ENCODE results near the gene IRF7. TPM values are rescaled to one million over a fixed set of nuclear protein-coding genes. Genes with fewer than 3 reads are reported as not detected.

IRF7 gene
- total RNA-seq, 1 experiment from 2014 or later, result 80.8 TPM

GRCh38 chr11:596374-596773 lies 19.4 kb downstream of the IRF7 start:
- H3K27ac ChIP-seq (ENCODE audit: low read length), result no peak overlapping the region
- H3K79me2 ChIP-seq (ENCODE audit: low read length), result 0 out of 2 replicates have a peak, but pooled peaks cover 4% of the 10 kb centered on the region
- TF ChIP-seq CTCF (conservative IDR thresholded peaks at IDR 0.05; ENCODE audit: low read depth, low read length), result no peak
- TF ChIP-seq EZH2 (IDR thresholded peaks at IDR 0.05; ENCODE audit: low read length, unreplicated experiment), result no peak
- no peak for TF ChIP-seq EZH2phosphoT487 (IDR thresholded peaks at IDR 0.05; ENCODE audit: borderline replicate concordance, low read length)
- H2AFZ ChIP-seq (ENCODE audit: low read length), result no peak overlapping the region
- no peak overlapping the region for H3K9ac ChIP-seq (ENCODE audit: low read length)
- no peaks in the 10 kb centered on the region for H4K20me1 ChIP-seq (ENCODE audit: low read length)
- ATAC-seq (no peak), DNase-seq (no peak)
- peaks cover 30% of the 10 kb centered on the region for H3K36me3 ChIP-seq (ENCODE audit: low read depth, low read length)
- H3K27me3 ChIP-seq (ENCODE audit: low read length), result no peaks in the 10 kb centered on the region
- no peaks in the 10 kb centered on the region for H3K9me2 ChIP-seq (replicated peaks; ENCODE audit: low read length)
- POLR2A ChIA-PET (ENCODE audit: unreplicated experiment), result no interaction called here
- no TSS peak for BruUV-seq (replicated peaks)
- CTCF ChIA-PET, result no interaction called here
- H3K4me2 ChIP-seq (ENCODE audit: low read length), result no peak overlapping the region
- no peaks in the 10 kb centered on the region for H3F3A ChIP-seq (ENCODE audit: low read length, unreplicated experiment)
- no peaks in the 10 kb centered on the region for H3K9me3 ChIP-seq (ENCODE audit: low read length)
- H3K4me1 ChIP-seq (ENCODE audit: insufficient read depth, low read length), result no peaks in the 10 kb centered on the region
- no peak overlapping the region for H3K4me3 ChIP-seq (ENCODE audit: low read length)
- intact Hi-C loops (cut with micrococcal nuclease), result no loop called here

- BruUV-seq (replicated peaks), result no TSS peak
- Histone ChIP-seq H2AFZ (ENCODE audit: low read length) (no peak overlapping the region), H3K9ac (ENCODE audit: low read length) (no peak overlapping the region), H3K4me3 (ENCODE audit: low read length) (no peak overlapping the region), H3K9me2 (replicated peaks; ENCODE audit: low read length) (no peaks in the 10 kb centered on the region), H3K4me2 (ENCODE audit: low read length) (no peak overlapping the region), H3K36me3 (ENCODE audit: low read depth, low read length) (peaks cover 36% of the 10 kb centered on the region), H3K9me3 (ENCODE audit: low read length) (no peaks in the 10 kb centered on the region), H3F3A (ENCODE audit: low read length, unreplicated experiment) (no peaks in the 10 kb centered on the region), H4K20me1 (ENCODE audit: low read length) (no peaks in the 10 kb centered on the region), H3K27me3 (ENCODE audit: low read length) (no peaks in the 10 kb centered on the region), H3K4me1 (ENCODE audit: insufficient read depth, low read length) (no peaks in the 10 kb centered on the region), H3K79me2 (ENCODE audit: low read length) (0 out of 2 replicates have a peak, but pooled peaks cover 4% of the 10 kb centered on the region), H3K27ac (ENCODE audit: low read length) (no peak overlapping the region)
- CTCF ChIA-PET, result no interaction called here
- POLR2A ChIA-PET (ENCODE audit: unreplicated experiment), result no interaction called here
- TF ChIP-seq EZH2 (IDR thresholded peaks at IDR 0.05; ENCODE audit: low read length, unreplicated experiment), result no peak
- TF ChIP-seq CTCF (conservative IDR thresholded peaks at IDR 0.05; ENCODE audit: low read depth, low read length), result no peak
- no peak for TF ChIP-seq EZH2phosphoT487 (IDR thresholded peaks at IDR 0.05; ENCODE audit: borderline replicate concordance, low read length)
- intact Hi-C loops (cut with micrococcal nuclease), result no loop called here
- ATAC-seq (no peak), DNase-seq (no peak)
These were observed 20.4 kb downstream of the IRF7 start for GRCh38 chr11:595400-595799.

GRCh38 chr11:593347-593746 lies 22.4 kb downstream of the IRF7 start:
- Histone ChIP-seq H3K79me2 (ENCODE audit: low read length) (peaks cover 14% of the 10 kb centered on the region), H3K27ac (ENCODE audit: low read length) (no peak overlapping the region), H2AFZ (ENCODE audit: low read length) (no peak overlapping the region), H3K36me3 (ENCODE audit: low read depth, low read length) (peaks cover 40% of the 10 kb centered on the region), H3K9me2 (replicated peaks; ENCODE audit: low read length) (no peaks in the 10 kb centered on the region), H4K20me1 (ENCODE audit: low read length) (no peaks in the 10 kb centered on the region), H3K9me3 (ENCODE audit: low read length) (no peaks in the 10 kb centered on the region), H3K27me3 (ENCODE audit: low read length) (no peaks in the 10 kb centered on the region), H3K4me2 (ENCODE audit: low read length) (no peak overlapping the region), H3K4me1 (ENCODE audit: insufficient read depth, low read length) (no peaks in the 10 kb centered on the region), H3K9ac (ENCODE audit: low read length) (no peak overlapping the region), H3F3A (ENCODE audit: low read length, unreplicated experiment) (no peaks in the 10 kb centered on the region), H3K4me3 (ENCODE audit: low read length) (no peak overlapping the region)
- intact Hi-C loops (cut with micrococcal nuclease), result no loop called here
- DNase-seq, result no peak
- ChIA-PET CTCF (no interaction called here), POLR2A (ENCODE audit: unreplicated experiment) (no interaction called here)
- BruUV-seq (replicated peaks), result no TSS peak
- ATAC-seq, result no peak
- TF ChIP-seq CTCF (conservative IDR thresholded peaks at IDR 0.05; ENCODE audit: low read depth, low read length) (no peak), EZH2phosphoT487 (IDR thresholded peaks at IDR 0.05; ENCODE audit: borderline replicate concordance, low read length) (no peak), EZH2 (IDR thresholded peaks at IDR 0.05; ENCODE audit: low read length, unreplicated experiment) (no peak)
